ENCODE results near the gene TNFRSF1A. TPM values are rescaled to one million over a fixed set of nuclear protein-coding genes. Genes with fewer than 3 reads are reported as not detected.

The TNFRSF1A gene
- total RNA-seq, 5 donors from 2014 or later (not counting 1 experiment from before 2014, with no cell fraction given): 32.3 to 88.0 (median 86.5) TPM

GRCh38 chr12:6336079-6336888, 5.6 kb downstream of the TNFRSF1A start:
- Mint-ChIP-seq H3K36me3 (peaks cover 22% of the 10 kb centered on the region), H3K27me3 (no peaks in the 10 kb centered on the region), H3K27ac (no peak overlapping the region), H3K4me3 (no peak overlapping the region), H3K9me3 (no peaks in the 10 kb centered on the region), H3K4me1 (peaks cover 3 to 29% (median 24%) of the 10 kb centered on the region in 3 donors)
- DNase-seq (peak in 28 of 35 experiments; percentile 10 to 66 (median 38)), ATAC-seq (replicated peaks in 1 of 4) (peak; percentile 18 to 23 (median 20))
- Histone ChIP-seq H3K27me3 (replicated peaks in 1 of 2; ENCODE audit: control insufficient read depth in 2 of 2, extremely low read depth in 1 of 2, insufficient read depth in 2 of 2, low read length in 1 of 2) (no peaks in the 10 kb centered on the region), H3K4me3 (ENCODE audit: control insufficient read depth in 1 of 2, extremely low read depth in 1 of 2, low read length in 1 of 2) (peak overlapping the region; percentile 94 to 99), H3K36me3 (ENCODE audit: control insufficient read depth in 2 of 2, extremely low read depth in 1 of 2, insufficient read depth in 1 of 2, low read length in 1 of 2) (peaks cover 0 to 47% of the 10 kb centered on the region in 2 donors), H3K27ac (ENCODE audit: low read length) (peak overlapping the region; percentile 88), H3K4me1 (ENCODE audit: control insufficient read depth in 1 of 2, extremely low read depth in 1 of 2, insufficient read depth in 2 of 2, low read length in 2 of 2) (peaks cover 58 to 77% of the 10 kb centered on the region in 2 experiments), H3K9me3 (no peaks in the 10 kb centered on the region)
- 0% methylated on average over 9 of the region's 12 CpGs for WGBS (ENCODE audit: insufficient coverage)
- ChIA-PET POLR2A (interaction anchor here (0.5 to 1.6 kb wide), 3 partner anchors 27 to 134 kb away, joined by 3 to 5 read pairs (median 4); partner anchors contain the start of gene VAMP1 (in 1 of the 2)), CTCF (interaction anchor here (0.5 to 5.6 kb wide), 17 partner anchors 9 to 202 kb away, joined by 3 to 74 read pairs (median 5); partner anchors contain the start of genes GAPDH (in 1 of the 2) and TAPBPL (in 1 of the 2))

- Mint-ChIP-seq H3K9me3 (no peaks in the 10 kb centered on the region), H3K27ac (no peak overlapping the region), H3K4me1 (peaks cover 8 to 31% (median 26%) of the 10 kb centered on the region in 3 donors), H3K27me3 (no peaks in the 10 kb centered on the region), H3K36me3 (peaks cover 29% of the 10 kb centered on the region), H3K4me3 (no peak overlapping the region)
- H3K4me3 ChIP-seq (ENCODE audit: control insufficient read depth in 1 of 2, extremely low read depth in 1 of 2, low read length in 1 of 2): peak overlapping the region; percentile 94 to 99
- ChIA-PET POLR2A (interaction anchor here (0.5 to 1.3 kb wide), 4 partner anchors 13 to 347 kb away, joined by 3 to 5 read pairs (median 4); no protein-coding TSS in a partner anchor), CTCF (interaction anchor here (0.6 to 5.6 kb wide), 25 partner anchors 8 to 1488 kb away, joined by 3 to 74 read pairs (median 5); partner anchors contain the start of genes TAPBPL (in 1 of the 2), USP5 (in 1 of the 2) and VAMP1 (in 1 of the 2))
- H3K27me3 ChIP-seq (replicated peaks in 1 of 2; ENCODE audit: control insufficient read depth in 2 of 2, extremely low read depth in 1 of 2, insufficient read depth in 2 of 2, low read length in 1 of 2): no peaks in the 10 kb centered on the region
- peak; percentile 73 to 90 (median 83) for DNase-seq
- peaks cover under 1 to 54% of the 10 kb centered on the region in 2 donors for H3K36me3 ChIP-seq (ENCODE audit: control insufficient read depth in 2 of 2, extremely low read depth in 1 of 2, insufficient read depth in 1 of 2, low read length in 1 of 2)
- peak overlapping the region; percentile 88 for H3K27ac ChIP-seq (ENCODE audit: low read length)
- peak; percentile 72 to 80 (median 76) for ATAC-seq (replicated peaks in 1 of 4)
- peaks cover 58 to 79% of the 10 kb centered on the region in 2 experiments for H3K4me1 ChIP-seq (ENCODE audit: control insufficient read depth in 1 of 2, extremely low read depth in 1 of 2, insufficient read depth in 2 of 2, low read length in 2 of 2)
- 7% methylated on average over 3 of the region's 11 CpGs for WGBS (ENCODE audit: insufficient coverage)
- no peaks in the 10 kb centered on the region for H3K9me3 ChIP-seq
Measured at GRCh38 chr12:6335451-6336078, 6.3 kb downstream of the TNFRSF1A start.

- Mint-ChIP-seq H3K4me1 (peaks cover 11 to 31% (median 26%) of the 10 kb centered on the region in 3 donors), H3K36me3 (peaks cover 29% of the 10 kb centered on the region), H3K27ac (no peak overlapping the region), H3K27me3 (no peaks in the 10 kb centered on the region), H3K9me3 (no peaks in the 10 kb centered on the region), H3K4me3 (no peak overlapping the region)
- H3K36me3 ChIP-seq (ENCODE audit: control insufficient read depth in 2 of 2, extremely low read depth in 1 of 2, insufficient read depth in 1 of 2, low read length in 1 of 2): peaks cover 3 to 59% of the 10 kb centered on the region in 2 donors
- peak overlapping the region; percentile 88 for H3K27ac ChIP-seq (ENCODE audit: low read length)
- ATAC-seq (replicated peaks in 1 of 4): no peak
- peak overlapping the region; percentile 10 to 99 for H3K4me3 ChIP-seq (ENCODE audit: control insufficient read depth in 1 of 2, extremely low read depth in 1 of 2, low read length in 1 of 2)
- ChIA-PET CTCF (interaction anchor here (0.6 to 5.6 kb wide), 26 partner anchors 9 to 1487 kb away, joined by 3 to 74 read pairs (median 4); partner anchors contain the start of genes TAPBPL (in 1 of the 2), USP5 (in 1 of the 2) and VAMP1 (in 1 of the 2)), POLR2A (interaction anchor here (0.5 to 0.6 kb wide), 4 partner anchors 13 to 346 kb away, joined by 3 to 5 read pairs (median 4); no protein-coding TSS in a partner anchor)
- no peaks in the 10 kb centered on the region for H3K9me3 ChIP-seq
- DNase-seq: no peak
- 87% methylated on average over 8 of the region's 13 CpGs for WGBS (ENCODE audit: insufficient coverage)
- no peaks in the 10 kb centered on the region for H3K27me3 ChIP-seq (replicated peaks in 1 of 2; ENCODE audit: control insufficient read depth in 2 of 2, extremely low read depth in 1 of 2, insufficient read depth in 2 of 2, low read length in 1 of 2)
- H3K4me1 ChIP-seq (ENCODE audit: control insufficient read depth in 1 of 2, extremely low read depth in 1 of 2, insufficient read depth in 2 of 2, low read length in 2 of 2): peaks cover 58 to 84% of the 10 kb centered on the region in 2 experiments
Measured at GRCh38 chr12:6334940-6335450, 6.9 kb downstream of the TNFRSF1A start.

GRCh38 chr12:6334359-6334758, 7.5 kb downstream of the TNFRSF1A start:
- H3K4me1 ChIP-seq (ENCODE audit: control insufficient read depth in 1 of 2, extremely low read depth in 1 of 2, insufficient read depth in 2 of 2, low read length in 2 of 2): peaks cover 57 to 86% of the 10 kb centered on the region in 2 experiments
- peaks cover 11 to 31% (median 26%) of the 10 kb centered on the region in 3 donors for H3K4me1 Mint-ChIP-seq
- peak overlapping the region in 1 of 3 donors; percentile 24 for H3K4me3 Mint-ChIP-seq
- no peak overlapping the region for H3K27ac Mint-ChIP-seq
- peaks cover 3 to 64% of the 10 kb centered on the region in 2 donors for H3K36me3 ChIP-seq (ENCODE audit: control insufficient read depth in 2 of 2, extremely low read depth in 1 of 2, insufficient read depth in 1 of 2, low read length in 1 of 2)
- no peaks in the 10 kb centered on the region for H3K27me3 Mint-ChIP-seq
- ATAC-seq (replicated peaks in 1 of 4) (no peak), DNase-seq (no peak)
- WGBS (ENCODE audit: insufficient coverage): no CpG with 5 or more reads among the region's 5 CpGs
- no peaks in the 10 kb centered on the region for H3K27me3 ChIP-seq (replicated peaks in 1 of 2; ENCODE audit: control insufficient read depth in 2 of 2, extremely low read depth in 1 of 2, insufficient read depth in 2 of 2, low read length in 1 of 2)
- no peaks in the 10 kb centered on the region for H3K9me3 Mint-ChIP-seq
- peak overlapping the region; percentile 88 for H3K27ac ChIP-seq (ENCODE audit: low read length)
- H3K9me3 ChIP-seq: no peaks in the 10 kb centered on the region
- no peak overlapping the region for H3K4me3 ChIP-seq (ENCODE audit: control insufficient read depth in 1 of 2, extremely low read depth in 1 of 2, low read length in 1 of 2)
- peaks cover 29% of the 10 kb centered on the region for H3K36me3 Mint-ChIP-seq
- CTCF ChIA-PET: interaction anchor here (0.6 to 5.6 kb wide), 12 partner anchors 9 to 203 kb away, joined by 3 to 74 read pairs (median 4); no protein-coding TSS in a partner anchor
- POLR2A ChIA-PET: interaction anchor here (0.6 kb wide), 2 partner anchors 10 to 24 kb away, joined by 3 read pairs; no protein-coding TSS in a partner anchor

GRCh38 chr12:6333566-6333965, 8.3 kb downstream of the TNFRSF1A start:
- no peak overlapping the region for H3K4me3 ChIP-seq (ENCODE audit: control insufficient read depth in 1 of 2, extremely low read depth in 1 of 2, low read length in 1 of 2)
- no peaks in the 10 kb centered on the region for H3K27me3 ChIP-seq (replicated peaks in 1 of 2; ENCODE audit: control insufficient read depth in 2 of 2, extremely low read depth in 1 of 2, insufficient read depth in 2 of 2, low read length in 1 of 2)
- 50% methylated on average over 2 of the region's 9 CpGs for WGBS (ENCODE audit: insufficient coverage)
- Mint-ChIP-seq H3K4me1 (peaks cover 11 to 31% (median 26%) of the 10 kb centered on the region in 3 donors), H3K9me3 (no peaks in the 10 kb centered on the region), H3K36me3 (peaks cover 29% of the 10 kb centered on the region), H3K4me3 (peak overlapping the region in 2 of 3 donors; percentile 36 to 53), H3K27ac (no peak overlapping the region), H3K27me3 (no peaks in the 10 kb centered on the region)
- ATAC-seq (replicated peaks in 1 of 4) (no peak), DNase-seq (peak in 3 of 35 experiments; percentile 24 to 32 (median 25))
- peaks cover 10 to 66% of the 10 kb centered on the region in 2 donors for H3K36me3 ChIP-seq (ENCODE audit: control insufficient read depth in 2 of 2, extremely low read depth in 1 of 2, insufficient read depth in 1 of 2, low read length in 1 of 2)
- peaks cover 49 to 78% of the 10 kb centered on the region in 2 experiments for H3K4me1 ChIP-seq (ENCODE audit: control insufficient read depth in 1 of 2, extremely low read depth in 1 of 2, insufficient read depth in 2 of 2, low read length in 2 of 2)
- H3K27ac ChIP-seq (ENCODE audit: low read length): peak overlapping the region; percentile 88
- CTCF ChIA-PET: interaction anchor here in 1 of 2 donors (1.1 to 5.6 kb wide), 3 partner anchors 32 to 204 kb away, joined by 3 to 74 read pairs (median 5); no protein-coding TSS in a partner anchor
- POLR2A ChIA-PET: no interaction called here
- no peaks in the 10 kb centered on the region for H3K9me3 ChIP-seq
